GM18508 (cell line): ENCODE results near the gene RASSF1.

Experiments used
- ATAC-seq: cut with Tn5 transposase; IDR thresholded peaks from one replicate; pipeline ENCODE4 v1.9.1; 2021; ENCODE audit warnings: moderate number of reproducible peaks; ENCODE audit not compliant: insufficient read depth, unreplicated experiment

RASSF1 gene

DNA sequence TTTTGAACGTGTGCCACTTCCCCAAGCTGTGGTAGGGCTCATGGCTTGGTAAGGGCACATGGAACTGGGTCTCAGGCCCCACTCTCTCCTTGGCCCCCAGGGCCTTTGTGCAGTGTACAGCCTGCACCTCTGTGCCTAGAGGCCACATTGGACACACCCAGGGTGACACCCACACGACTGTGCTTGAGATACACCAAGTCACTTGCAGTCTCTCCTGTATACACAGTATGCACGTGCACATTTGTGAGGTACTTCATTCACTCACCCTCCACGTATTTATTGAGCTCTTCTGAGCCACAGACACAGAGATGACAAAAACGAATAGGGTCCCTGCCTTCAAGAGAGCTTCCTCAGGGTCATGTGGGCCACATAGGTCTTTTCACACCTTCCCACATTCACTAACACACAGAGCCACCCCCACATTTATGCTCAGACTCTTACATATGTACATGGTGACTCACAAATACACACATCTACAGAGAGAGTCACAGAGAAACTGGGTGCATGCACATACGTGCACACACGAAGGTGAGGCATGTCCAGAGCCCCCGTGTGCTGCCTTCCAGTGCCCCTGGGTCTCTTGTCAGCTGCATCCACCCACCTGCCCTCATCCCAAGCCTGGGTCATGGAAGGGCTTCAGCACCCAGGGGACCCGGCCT, 28.5 kb upstream of the RASSF1 start:
- ATAC-seq, result no peak

DNA sequence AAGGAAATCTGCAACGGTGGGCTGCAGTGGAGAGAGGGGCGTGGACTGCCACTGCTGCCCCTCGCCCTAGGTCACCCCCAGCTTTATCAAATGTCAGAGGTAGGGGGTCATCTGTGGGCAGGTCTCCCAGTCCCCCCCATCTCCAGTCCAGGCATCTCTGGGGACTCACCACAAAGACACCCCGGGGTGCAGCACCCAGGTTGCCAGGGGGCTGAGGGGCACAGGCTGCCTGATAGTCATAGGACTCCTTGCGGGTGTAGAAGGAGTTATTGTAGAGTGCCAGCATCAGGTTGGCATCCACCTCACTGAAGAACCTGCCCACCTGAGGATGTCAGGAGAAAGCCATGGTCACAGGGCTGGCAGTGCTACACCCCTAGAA, 25.2 kb upstream of the RASSF1 start:
- no peak for ATAC-seq

DNA sequence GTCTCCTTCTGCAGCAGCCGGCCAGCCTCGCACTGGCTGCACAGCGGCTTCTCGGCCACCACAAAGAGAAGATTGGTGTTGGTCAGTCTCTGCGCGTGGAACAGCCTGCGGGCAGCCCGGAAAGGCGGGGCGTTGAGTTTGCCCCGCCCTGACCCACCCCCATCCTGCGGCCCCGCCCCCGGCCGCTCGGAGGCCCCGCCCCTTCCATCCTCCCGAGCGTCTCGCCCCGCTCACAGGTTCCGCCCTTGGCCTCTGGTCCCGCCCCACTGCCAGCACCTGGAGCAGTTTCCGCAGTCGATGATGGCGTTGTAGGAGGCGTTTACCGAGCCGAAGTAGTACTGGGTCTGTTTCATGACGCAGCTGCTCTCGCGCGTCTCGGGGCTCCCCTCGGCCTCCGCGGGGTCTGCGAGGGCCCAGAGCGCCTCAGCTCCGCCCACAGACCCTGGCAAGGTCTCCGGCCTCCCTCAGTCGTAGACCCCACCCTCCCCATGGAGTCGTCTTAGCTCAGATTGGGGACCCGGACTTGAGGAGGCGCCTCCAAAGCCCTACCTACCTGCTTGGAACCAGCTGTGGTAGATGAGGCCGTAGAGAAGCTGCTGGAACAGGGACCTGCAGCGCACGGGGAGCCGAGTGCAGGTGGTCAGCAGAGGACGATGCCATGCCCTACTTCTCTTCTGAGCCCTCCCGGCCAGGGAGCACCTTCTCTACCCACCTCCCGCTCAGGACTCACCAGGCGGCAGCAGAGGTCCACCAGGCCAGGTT, 24.6 kb upstream of the RASSF1 start:
- no peak for ATAC-seq

- ATAC-seq, result no peak
Observed at GRCh38 chr3:50364573-50365079, 24.0 kb upstream of the RASSF1 start.

- no peak for ATAC-seq
Observed at GRCh38 chr3:50359760-50360110, 19.1 kb upstream of the RASSF1 start.

DNA sequence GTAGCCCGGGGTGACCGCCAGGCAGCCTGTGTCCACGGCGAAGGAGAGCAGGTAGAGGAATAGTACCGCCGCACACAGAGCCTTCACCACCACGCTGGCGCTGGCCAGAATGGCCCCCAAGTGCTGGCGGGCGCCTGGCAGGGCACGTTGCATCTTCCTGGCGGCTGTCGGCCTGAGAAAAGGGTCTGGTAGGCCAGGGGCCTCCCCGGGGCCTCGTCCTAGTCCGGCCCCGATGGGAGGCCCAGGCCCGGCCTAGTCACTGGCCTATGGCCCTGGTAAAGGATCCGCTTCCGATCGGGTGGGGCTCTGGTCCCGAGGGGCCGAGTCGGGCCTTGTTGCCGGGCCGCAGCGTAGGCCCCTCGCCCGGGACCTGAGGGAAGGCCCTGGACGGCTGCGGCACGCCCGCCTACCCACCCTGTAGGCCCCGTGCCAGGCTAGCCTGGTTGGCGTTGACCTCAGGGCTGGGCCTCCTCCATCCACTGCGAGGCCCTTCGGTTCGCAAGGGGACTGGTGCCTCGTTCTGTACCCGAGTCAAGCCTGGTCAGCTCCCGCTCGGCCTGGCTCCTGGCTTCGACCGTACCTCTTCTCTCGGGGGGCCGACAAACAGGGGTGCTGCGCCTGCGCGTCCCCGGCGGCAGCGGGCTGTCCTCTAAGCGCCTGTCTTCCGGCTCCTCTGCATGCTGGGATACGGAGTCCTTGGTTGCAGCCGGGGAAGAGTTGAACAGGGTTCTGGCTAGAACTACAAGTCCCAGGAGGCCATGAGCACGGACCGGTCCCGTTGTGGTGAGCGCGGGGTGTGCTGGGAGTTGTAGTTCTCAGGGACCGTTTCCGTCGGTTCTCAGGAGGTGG, 18.5 kb upstream of the RASSF1 start, which contains the start of gene TMEM115:
Gene TMEM115 (minus strand): TSS at position 611 of the 849 bp plus-strand sequence. CDS start 458 bp downstream, at position 153.
- peak; percentile 89 for ATAC-seq

- ATAC-seq, result no peak
Observed at GRCh38 chr3:50358355-50358910, 17.8 kb upstream of the RASSF1 start.

DNA sequence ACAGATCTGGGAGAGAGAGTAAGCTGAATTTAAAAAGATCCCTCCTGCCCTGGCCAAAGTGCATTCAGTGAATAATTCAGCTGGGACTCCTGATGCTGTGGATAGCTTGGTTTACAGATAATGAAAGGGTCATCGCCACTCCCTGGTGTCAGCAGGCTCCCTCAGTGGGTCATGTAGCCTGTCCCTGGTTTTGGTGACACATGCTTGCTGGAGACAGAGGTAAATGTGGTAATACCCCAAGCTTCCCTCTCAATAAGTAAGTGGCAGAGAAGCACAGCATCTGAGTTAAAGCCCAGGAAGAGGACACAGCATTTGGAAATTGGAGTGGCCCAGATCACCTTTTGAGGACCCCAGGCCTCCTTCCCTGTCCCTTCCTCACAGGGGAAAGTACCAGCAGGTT, 16.8 kb upstream of the RASSF1 start:
- ATAC-seq, result no peak

DNA sequence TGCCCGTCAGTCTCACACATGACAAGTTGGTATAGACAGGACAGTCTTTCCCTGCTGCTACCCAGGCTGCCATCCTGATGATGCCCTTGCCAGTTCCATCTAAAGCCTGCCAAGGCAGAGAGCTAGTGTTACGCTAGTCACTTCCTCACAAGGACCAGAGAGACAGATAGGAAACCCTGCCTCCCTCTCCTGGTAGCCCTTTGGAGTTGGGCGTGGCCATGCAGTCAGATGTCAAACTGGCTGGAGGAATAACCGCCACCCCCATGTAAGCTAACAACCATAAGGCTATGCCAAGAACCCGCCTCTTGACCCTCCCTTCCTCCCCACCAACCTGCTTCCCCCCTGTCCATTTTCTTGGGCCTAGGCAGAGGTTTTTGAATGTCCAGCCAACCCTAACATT, 15.9 kb upstream of the RASSF1 start:
- ATAC-seq, result no peak

- no peak for ATAC-seq
Observed at GRCh38 chr3:50355829-50356552, 15.4 kb upstream of the RASSF1 start.

- no peak for ATAC-seq
Observed at GRCh38 chr3:50354850-50355249, 14.2 kb upstream of the RASSF1 start.

GRCh38 chr3:50354186-50354764, 13.6 kb upstream of the RASSF1 start:
- ATAC-seq, result no peak

- no peak for ATAC-seq
Observed at GRCh38 chr3:50353245-50354004, 12.8 kb upstream of the RASSF1 start.

DNA sequence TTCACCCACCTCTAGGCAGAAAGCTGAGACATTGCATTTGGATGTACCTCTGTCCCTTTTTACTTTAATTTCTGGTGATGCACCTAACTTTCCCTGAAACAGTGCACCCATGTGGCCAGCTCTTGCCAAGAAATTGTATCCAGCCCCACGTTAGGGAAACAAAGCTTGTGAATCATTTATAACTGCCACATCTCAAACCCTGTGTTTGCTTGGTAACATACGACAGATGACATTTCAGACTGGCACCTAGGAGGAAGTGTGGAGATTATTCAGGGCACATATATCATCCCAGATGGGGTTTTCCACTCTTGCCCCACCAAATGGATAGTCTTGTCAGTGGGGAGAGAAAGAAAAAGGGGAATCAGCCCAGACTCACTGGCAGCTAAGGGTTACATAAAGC, 12.1 kb upstream of the RASSF1 start:
- ATAC-seq, result no peak

DNA sequence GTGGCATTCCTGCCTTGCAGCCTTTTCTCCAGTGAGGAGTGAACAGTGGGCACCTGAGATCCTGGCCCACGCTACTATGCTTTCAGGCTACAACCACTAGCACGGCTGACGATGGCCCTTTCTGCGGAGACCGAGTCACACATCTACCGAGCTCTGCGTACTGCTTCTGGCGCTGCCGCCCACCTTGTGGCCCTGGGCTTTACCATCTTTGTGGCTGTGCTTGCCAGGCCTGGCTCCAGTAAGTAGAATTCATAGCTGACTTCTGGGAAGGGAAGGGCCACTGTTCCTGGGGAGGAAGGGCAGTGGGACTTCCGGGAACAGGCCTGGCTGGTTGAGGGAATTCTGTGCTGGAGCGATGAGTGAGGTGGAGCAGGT, 10.7 kb upstream of the RASSF1 start:
- no peak for ATAC-seq

GRCh38 chr3:50350527-50351322, 10.1 kb upstream of the RASSF1 start, which contains the start of the genes CYB561D2 and NPRL2:
TSS of gene CYB561D2 (plus strand) at chr3:50350862. CDS start at chr3:50351434, 572 bp downstream.
TSS of gene NPRL2 (minus strand) at chr3:50350775. CDS start at chr3:50350652, 123 bp downstream.
- ATAC-seq, result peak; percentile 46

DNA sequence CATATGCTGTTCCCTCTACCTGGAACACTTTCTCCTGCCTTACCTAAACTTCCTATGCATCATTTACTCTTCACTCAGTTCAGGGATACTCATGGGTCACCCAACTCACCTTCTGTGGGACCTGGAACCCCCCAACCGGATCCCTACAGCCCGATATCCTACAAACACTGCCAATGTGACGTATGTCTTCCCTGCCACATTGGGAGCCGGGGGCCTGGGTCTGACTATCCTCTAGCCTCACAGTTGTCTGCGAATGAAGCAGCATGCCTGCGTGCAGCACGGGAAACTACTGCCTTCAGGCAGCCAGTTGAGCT, 9.5 kb upstream of the RASSF1 start:
- ATAC-seq, result no peak

GRCh38 chr3:50347187-50347813, 6.7 kb upstream of the RASSF1 start:
- ATAC-seq, result no peak
